HepG2 (cell line): Measurements from ENCODE around the gene WDR62. TPM values are rescaled to one million over a fixed set of nuclear protein-coding genes. Genes with fewer than 3 reads are reported as not detected.

ENCODE experiments used
- MED8 ChIP-seq: sonication (generic); formaldehyde crosslinking; IDR thresholded peaks from 2 replicates; pipeline ENCODE4 v1.8.1; 2023; ENCODE audit warnings: mild to moderate bottlenecking, missing genetic modification reagents; ENCODE audit not compliant: insufficient replicate concordance
- MTA1 ChIP-seq: sonication (generic); formaldehyde crosslinking; IDR thresholded peaks from 2 replicates; pipeline ENCODE4 v1.4.0; 2020; ENCODE audit warnings: missing genetic modification reagents, mild to moderate bottlenecking, borderline replicate concordance
- NFIC ChIP-seq: IDR thresholded peaks from 2 replicates; pipeline ENCODE4 v1.6.1; 2012; ENCODE audit warnings: mild to moderate bottlenecking, low read length, inconsistent platforms
- NFYB ChIP-seq: sonication (generic); formaldehyde crosslinking; IDR thresholded peaks from 2 replicates; pipeline ENCODE4 v1.4.0; 2020; ENCODE audit warnings: missing genetic modification reagents
- ONECUT2 ChIP-seq: sonication (generic); formaldehyde crosslinking; IDR thresholded peaks from 2 replicates; pipeline ENCODE4 v1.4.0; 2020; ENCODE audit warnings: missing genetic modification reagents
- REL ChIP-seq: sonication (generic); formaldehyde crosslinking; conservative IDR thresholded peaks from 2 replicates; pipeline ENCODE4 v1.8.0; 2022; ENCODE audit warnings: mild to moderate bottlenecking, missing genetic modification reagents, moderate library complexity
- REXO4 ChIP-seq: sonication (generic); formaldehyde crosslinking; IDR thresholded peaks from 2 replicates; pipeline ENCODE4 v1.8.0; 2022; ENCODE audit warnings: missing genetic modification reagents, mild to moderate bottlenecking, borderline replicate concordance
- SATB2 ChIP-seq: sonication (generic); formaldehyde crosslinking; IDR thresholded peaks from 2 replicates; pipeline ENCODE4 v1.5.0; 2020; ENCODE audit warnings: missing genetic modification reagents
- SMAD1 ChIP-seq: sonication (generic); formaldehyde crosslinking; IDR thresholded peaks from 2 replicates; pipeline ENCODE4 v1.4.0; 2020; ENCODE audit warnings: missing genetic modification reagents, low read depth, mild to moderate bottlenecking, borderline replicate concordance
- TGIF2 ChIP-seq: IDR thresholded peaks from 2 replicates; pipeline ENCODE4 v1.6.1; 2016; ENCODE audit warnings: control low read depth, missing compliant biosample characterization
- TSC22D2 ChIP-seq: sonication (generic); formaldehyde crosslinking; IDR thresholded peaks from 2 replicates; pipeline ENCODE4 v1.5.1; 2020; ENCODE audit warnings: missing genetic modification reagents, mild to moderate bottlenecking, borderline replicate concordance
- YY1 ChIP-seq: IDR thresholded peaks from 2 replicates; pipeline ENCODE4 v1.6.1; 2011; ENCODE audit warnings: low read length, low read depth, moderate library complexity, mild to moderate bottlenecking; ENCODE audit not compliant: insufficient read depth, insufficient replicate concordance
- ZMYM3 ChIP-seq: sonication (generic); formaldehyde crosslinking; IDR thresholded peaks from 2 replicates; pipeline ENCODE4 v1.5.1; 2020; ENCODE audit warnings: mild to moderate bottlenecking, missing genetic modification reagents
- ZNF138 ChIP-seq: sonication (generic); formaldehyde crosslinking; IDR thresholded peaks from 2 replicates; pipeline ENCODE4 v1.5.0; 2020; ENCODE audit warnings: mild to moderate bottlenecking, low read depth, missing genetic modification reagents
- ZNF331 ChIP-seq: sonication (generic); formaldehyde crosslinking; IDR thresholded peaks from 2 replicates; pipeline ENCODE4 v1.4.0; 2020; ENCODE audit warnings: missing genetic modification reagents
- ZNF335 ChIP-seq: sonication (generic); formaldehyde crosslinking; IDR thresholded peaks from 2 replicates; pipeline ENCODE4 v1.4.0; 2020; ENCODE audit warnings: missing genetic modification reagents
- ZNF572 ChIP-seq: sonication (generic); formaldehyde crosslinking; IDR thresholded peaks from 2 replicates; pipeline ENCODE4 v1.5.1; 2020; ENCODE audit warnings: mild to moderate bottlenecking, missing genetic modification reagents
- ZNF703 ChIP-seq: sonication (generic); formaldehyde crosslinking; IDR thresholded peaks from 2 replicates; pipeline ENCODE4 v1.5.1; 2020; ENCODE audit warnings: missing genetic modification reagents, mild to moderate bottlenecking, moderate library complexity, borderline replicate concordance
- ZNF883 ChIP-seq: sonication (generic); formaldehyde crosslinking; IDR thresholded peaks from 2 replicates; pipeline ENCODE4 v1.5.1; 2020; ENCODE audit warnings: mild to moderate bottlenecking, missing genetic modification reagents; ENCODE audit errors: not compliant biosample characterization
- ZSCAN30 ChIP-seq: sonication (generic); formaldehyde crosslinking; IDR thresholded peaks from 2 replicates; pipeline ENCODE4 v1.5.0; 2020; ENCODE audit warnings: mild to moderate bottlenecking, missing genetic modification reagents
- polyA plus RNA-seq, 8 experiments: library from polyadenylated mRNA; depleted of rRNA in 3 of 8; stranded (reverse) in 7 of 8; unstranded in 1 of 8; fragments of >200 nt; fragmentation: Illumina TruSeq in 4 of 8; extraction: Trizol in 4 of 8; gene quantifications; 2 replicates each; pipeline versions ENCODE4 v1.2.1 to v1.2.3, GENCODE V29; 2011 to 2016; ENCODE audit warnings: low read depth in 4 of 8, missing spikeins in 1 of 8, mixed read lengths in 1 of 8; ENCODE audit not compliant: insufficient read depth in 1 of 8
- total RNA-seq, 5 experiments: library from RNA; depleted of rRNA; stranded (reverse); fragments of >200 nt; fragmentation: Illumina TruSeq; extraction: Trizol; gene quantifications; 2 replicates each; pipeline ENCODE4 v1.2.3, GENCODE V29; 2016; ENCODE audit warnings: low read depth in 1 of 5
- TF ChIP-seq, protein P1 (sequence below): sonication (generic); formaldehyde crosslinking; IDR thresholded peaks from 2 replicates; pipeline ENCODE4 v1.4.0; 2020; ENCODE audit warnings: missing genetic modification reagents
- TF ChIP-seq, protein P2 (sequence below): IDR thresholded peaks from 2 replicates; pipeline ENCODE4 v1.6.1; 2016; ENCODE audit warnings: low read depth
- TF ChIP-seq, protein P3 (sequence below): sonication (generic); formaldehyde crosslinking; IDR thresholded peaks from 2 replicates; pipeline ENCODE4 v1.8.0; 2022; ENCODE audit warnings: mild to moderate bottlenecking, missing genetic modification reagents
- TF ChIP-seq, protein P4 (sequence below): sonication (generic); formaldehyde crosslinking; IDR thresholded peaks from 2 replicates; pipeline ENCODE4 v1.4.0; 2020; ENCODE audit warnings: missing genetic modification reagents, mild to moderate bottlenecking, borderline replicate concordance

The WDR62 gene
- total and polyA plus RNA-seq, 2 of the 13 experiments (the other 11 are each of a cell fraction or from before 2014, with no cell fraction given) = 5.8 to 12.5 TPM

DNA sequence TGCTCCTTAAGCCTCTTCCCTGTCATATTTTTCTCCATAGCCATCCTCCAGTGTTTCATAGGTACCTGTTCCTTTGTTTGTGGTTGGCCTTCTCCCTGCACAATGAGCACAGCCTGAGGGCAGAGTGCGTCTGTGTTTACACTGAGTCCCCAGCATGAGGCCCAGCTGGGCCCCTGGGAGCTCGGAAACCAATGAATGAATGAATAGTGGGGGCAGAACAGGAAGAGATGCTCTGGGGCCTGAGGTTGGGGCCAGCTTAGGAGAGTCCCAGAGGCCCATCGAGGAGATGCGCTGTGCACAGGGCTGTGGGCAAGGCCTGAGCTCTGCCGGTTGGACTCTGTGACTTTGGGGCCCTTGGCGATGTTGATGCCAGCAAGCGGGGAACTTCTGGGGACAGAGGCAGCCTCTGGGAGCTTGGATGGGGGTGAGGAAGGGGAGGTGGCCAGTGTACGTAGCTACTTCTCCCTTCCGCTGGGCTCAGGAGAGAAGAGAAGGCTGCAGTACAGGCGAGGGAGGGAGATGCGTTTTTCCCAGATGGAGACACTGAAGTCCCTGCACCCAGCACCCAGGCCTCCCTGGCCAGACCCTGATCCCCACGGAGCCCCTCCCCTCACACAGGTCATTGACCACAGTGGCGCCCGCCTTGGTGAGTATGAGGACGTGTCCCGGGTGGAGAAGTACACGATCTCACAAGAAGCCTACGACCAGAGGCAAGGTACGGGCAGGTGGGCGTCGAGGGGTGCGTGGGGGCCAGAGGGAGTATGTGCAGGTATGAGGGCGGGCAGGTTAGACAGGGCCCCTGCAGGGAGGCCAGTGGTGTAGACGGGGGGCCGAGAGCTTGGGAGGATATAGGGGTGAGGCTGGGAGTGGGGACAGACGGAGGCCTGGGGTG is 65.6 kb downstream of the WDR62 start (continued):
- TF ChIP-seq ZMYM3 (CRISPR knock-in tag) (no peak), ZSCAN30 (no peak), ONECUT2 (CRISPR knock-in tag) (no peak), MED8 (peak; percentile 48), SATB2 (CRISPR knock-in tag) (no peak), NFIC (peak; percentile 50; the same call in 1 of the 2 replicates), TSC22D2 (no peak), TGIF2 (peak; percentile 92), REL (0 out of 2 replicates have a peak, but pooled peaks have one; percentile 53), MTA1 (CRISPR knock-in tag) (peak; percentile 22; the same call in 1 of the 2 replicates), ZNF883 (CRISPR knock-in tag) (no peak), ZNF703 (no peak), ZNF572 (CRISPR knock-in tag) (no peak), ZNF335 (peak; percentile 79; the same call in 1 of the 2 replicates), REXO4 (CRISPR knock-in tag) (no peak), SMAD1 (CRISPR knock-in tag) (peak; percentile 95; the same call in 1 of the 2 replicates), NFYB (CRISPR knock-in tag) (peak; percentile 74), YY1 (peak; percentile 56), ZNF138 (CRISPR knock-in tag) (no peak), ZNF331 (CRISPR knock-in tag) (peak; percentile 58; the same call in 1 of the 2 replicates)
- TF ChIP-seq, protein P1, sequence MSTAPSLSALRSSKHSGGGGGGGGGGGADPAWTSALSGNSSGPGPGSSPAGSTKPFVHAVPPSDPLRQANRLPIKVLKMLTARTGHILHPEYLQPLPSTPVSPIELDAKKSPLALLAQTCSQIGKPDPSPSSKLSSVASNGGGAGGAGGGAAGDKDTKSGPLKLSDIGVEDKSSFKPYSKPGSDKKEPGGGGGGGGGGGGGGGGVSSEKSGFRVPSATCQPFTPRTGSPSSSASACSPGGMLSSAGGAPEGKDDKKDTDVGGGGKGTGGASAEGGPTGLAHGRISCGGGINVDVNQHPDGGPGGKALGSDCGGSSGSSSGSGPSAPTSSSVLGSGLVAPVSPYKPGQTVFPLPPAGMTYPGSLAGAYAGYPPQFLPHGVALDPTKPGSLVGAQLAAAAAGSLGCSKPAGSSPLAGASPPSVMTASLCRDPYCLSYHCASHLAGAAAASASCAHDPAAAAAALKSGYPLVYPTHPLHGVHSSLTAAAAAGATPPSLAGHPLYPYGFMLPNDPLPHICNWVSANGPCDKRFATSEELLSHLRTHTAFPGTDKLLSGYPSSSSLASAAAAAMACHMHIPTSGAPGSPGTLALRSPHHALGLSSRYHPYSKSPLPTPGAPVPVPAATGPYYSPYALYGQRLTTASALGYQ (CRISPR knock-in tag) = peak; percentile 63; the same call in 1 of the 2 replicates
- TF ChIP-seq, protein P2, sequence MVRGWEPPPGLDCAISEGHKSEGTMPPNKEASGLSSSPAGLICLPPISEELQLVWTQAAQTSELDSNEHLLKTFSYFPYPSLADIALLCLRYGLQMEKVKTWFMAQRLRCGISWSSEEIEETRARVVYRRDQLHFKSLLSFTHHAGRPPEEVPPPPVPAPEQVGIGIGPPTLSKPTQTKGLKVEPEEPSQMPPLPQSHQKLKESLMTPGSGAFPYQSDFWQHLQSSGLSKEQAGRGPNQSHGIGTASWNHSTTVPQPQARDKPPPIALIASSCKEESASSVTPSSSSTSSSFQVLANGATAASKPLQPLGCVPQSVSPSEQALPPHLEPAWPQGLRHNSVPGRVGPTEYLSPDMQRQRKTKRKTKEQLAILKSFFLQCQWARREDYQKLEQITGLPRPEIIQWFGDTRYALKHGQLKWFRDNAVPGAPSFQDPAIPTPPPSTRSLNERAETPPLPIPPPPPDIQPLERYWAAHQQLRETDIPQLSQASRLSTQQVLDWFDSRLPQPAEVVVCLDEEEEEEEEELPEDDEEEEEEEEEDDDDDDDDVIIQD = peak; percentile 68
- TF ChIP-seq, protein P3, sequence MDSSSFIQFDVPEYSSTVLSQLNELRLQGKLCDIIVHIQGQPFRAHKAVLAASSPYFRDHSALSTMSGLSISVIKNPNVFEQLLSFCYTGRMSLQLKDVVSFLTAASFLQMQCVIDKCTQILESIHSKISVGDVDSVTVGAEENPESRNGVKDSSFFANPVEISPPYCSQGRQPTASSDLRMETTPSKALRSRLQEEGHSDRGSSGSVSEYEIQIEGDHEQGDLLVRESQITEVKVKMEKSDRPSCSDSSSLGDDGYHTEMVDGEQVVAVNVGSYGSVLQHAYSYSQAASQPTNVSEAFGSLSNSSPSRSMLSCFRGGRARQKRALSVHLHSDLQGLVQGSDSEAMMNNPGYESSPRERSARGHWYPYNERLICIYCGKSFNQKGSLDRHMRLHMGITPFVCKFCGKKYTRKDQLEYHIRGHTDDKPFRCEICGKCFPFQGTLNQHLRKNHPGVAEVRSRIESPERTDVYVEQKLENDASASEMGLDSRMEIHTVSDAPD (CRISPR knock-in tag) = peak; percentile 88; the same call in 1 of the 2 replicates
- TF ChIP-seq, protein P4, sequence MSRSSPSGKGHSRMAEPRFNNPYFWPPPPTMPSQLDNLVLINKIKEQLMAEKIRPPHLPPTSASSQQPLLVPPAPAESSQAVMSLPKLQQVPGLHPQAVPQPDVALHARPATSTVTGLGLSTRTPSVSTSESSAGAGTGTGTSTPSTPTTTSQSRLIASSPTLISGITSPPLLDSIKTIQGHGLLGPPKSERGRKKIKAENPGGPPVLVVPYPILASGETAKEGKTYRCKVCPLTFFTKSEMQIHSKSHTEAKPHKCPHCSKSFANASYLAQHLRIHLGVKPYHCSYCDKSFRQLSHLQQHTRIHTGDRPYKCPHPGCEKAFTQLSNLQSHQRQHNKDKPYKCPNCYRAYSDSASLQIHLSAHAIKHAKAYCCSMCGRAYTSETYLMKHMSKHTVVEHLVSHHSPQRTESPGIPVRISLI = no peak; the same call in 1 of the 2 replicates
